ENCODE results near the gene DOCK1. TPM values are rescaled to one million over a fixed set of nuclear protein-coding genes. Genes with fewer than 3 reads are reported as not detected.
A peak's percentile ranks its signal among the peaks of the same experiment; 100 is the strongest.

Gene DOCK1
- total RNA-seq, 4 donors from 2014 or later: 4.3 to 6.0 (median 4.8) TPM

- TF ChIP-seq CTCF (IDR thresholded peaks at IDR 0.05 in 4 of 5, conservative IDR thresholded peaks at IDR 0.05 in 1 of 5): no peak
- TF ChIP-seq POLR2A (IDR thresholded peaks at IDR 0.05): no peak
- ATAC-seq (no peak), DNase-seq (no peak)
- Histone ChIP-seq H3K9me3 (no peaks in the 10 kb centered on the region), H3K4me1 (peaks cover 2 to 5% of the 10 kb centered on the region in 2 donors), H3K27ac (peak overlapping the region in 3 of 4 donors; percentile 14 to 52 (median 32)), H3K4me3 (no peak overlapping the region), H3K36me3 (no peaks in the 10 kb centered on the region), H3K27me3 (peaks cover 0 to 9% (median 8%) of the 10 kb centered on the region in 3 donors)
- in situ Hi-C loops (cut with MboI; ENCODE audit: low sequenced_read_pairs in 4 of 4): no loop called here
- intact Hi-C loops (cut with DNase I; ENCODE audit: low total_unique reads): no loop called here
These were observed 3.9 kb downstream of the DOCK1 start for GRCh38 chr10:126909147-126909546.

- in situ Hi-C loops (cut with MboI; ENCODE audit: low sequenced_read_pairs in 4 of 4) (no loop called here), intact Hi-C loops (cut with DNase I; ENCODE audit: low total_unique reads) (no loop called here)
- H3K4me3 ChIP-seq: no peak overlapping the region
- H3K27ac ChIP-seq: no peak overlapping the region
- TF ChIP-seq POLR2A (IDR thresholded peaks at IDR 0.05) (no peak), CTCF (IDR thresholded peaks at IDR 0.05 in 4 of 5, conservative IDR thresholded peaks at IDR 0.05 in 1 of 5) (no peak)
- H3K27me3 ChIP-seq: peaks cover 0 to 9% (median 8%) of the 10 kb centered on the region in 3 donors
- H3K9me3 ChIP-seq: no peaks in the 10 kb centered on the region
- no peaks in the 10 kb centered on the region for H3K36me3 ChIP-seq
- ATAC-seq: no peak
- no peak for DNase-seq
- peaks cover 0 to 2% of the 10 kb centered on the region in 2 donors for H3K4me1 ChIP-seq
These were observed 5.0 kb downstream of the DOCK1 start for GRCh38 chr10:126910196-126910595.

- no peak overlapping the region for H3K4me3 ChIP-seq
- no peak overlapping the region for H3K27ac ChIP-seq
- no peaks in the 10 kb centered on the region for H3K36me3 ChIP-seq
- ATAC-seq (no peak), DNase-seq (no peak)
- no peaks in the 10 kb centered on the region for H3K9me3 ChIP-seq
- H3K4me1 ChIP-seq: peaks cover 0 to 2% of the 10 kb centered on the region in 2 donors
- intact Hi-C loops (cut with DNase I; ENCODE audit: low total_unique reads): no loop called here
- in situ Hi-C loops (cut with MboI; ENCODE audit: low sequenced_read_pairs in 4 of 4): no loop called here
- H3K27me3 ChIP-seq: peaks cover 0 to 8% (median 6%) of the 10 kb centered on the region in 3 donors
- TF ChIP-seq POLR2A (IDR thresholded peaks at IDR 0.05): no peak
- no peak for TF ChIP-seq CTCF (IDR thresholded peaks at IDR 0.05 in 4 of 5, conservative IDR thresholded peaks at IDR 0.05 in 1 of 5)
These were observed 5.6 kb downstream of the DOCK1 start for GRCh38 chr10:126910798-126911197.

GRCh38 chr10:126911301-126911700, 6.1 kb downstream of the DOCK1 start:
- Histone ChIP-seq H3K27me3 (peaks cover 0 to 3% (median 1%) of the 10 kb centered on the region in 3 donors), H3K36me3 (no peaks in the 10 kb centered on the region), H3K4me3 (no peak overlapping the region), H3K9me3 (no peaks in the 10 kb centered on the region), H3K4me1 (peaks cover 0 to 2% of the 10 kb centered on the region in 2 donors), H3K27ac (no peak overlapping the region)
- in situ Hi-C loops (cut with MboI; ENCODE audit: low sequenced_read_pairs in 4 of 4): no loop called here
- ATAC-seq: no peak
- DNase-seq: no peak
- intact Hi-C loops (cut with DNase I; ENCODE audit: low total_unique reads): no loop called here
- no peak for TF ChIP-seq POLR2A (IDR thresholded peaks at IDR 0.05)
- no peak for TF ChIP-seq CTCF (IDR thresholded peaks at IDR 0.05 in 4 of 5, conservative IDR thresholded peaks at IDR 0.05 in 1 of 5)

GRCh38 chr10:126913316-126913715, 8.1 kb downstream of the DOCK1 start:
- Histone ChIP-seq H3K36me3 (no peaks in the 10 kb centered on the region), H3K27ac (no peak overlapping the region), H3K27me3 (no peaks in the 10 kb centered on the region), H3K4me1 (peaks cover 0 to 2% of the 10 kb centered on the region in 2 donors), H3K9me3 (no peaks in the 10 kb centered on the region), H3K4me3 (no peak overlapping the region)
- in situ Hi-C loops (cut with MboI; ENCODE audit: low sequenced_read_pairs in 4 of 4) (no loop called here), intact Hi-C loops (cut with DNase I; ENCODE audit: low total_unique reads) (no loop called here)
- TF ChIP-seq CTCF (IDR thresholded peaks at IDR 0.05 in 4 of 5, conservative IDR thresholded peaks at IDR 0.05 in 1 of 5) (no peak), POLR2A (IDR thresholded peaks at IDR 0.05) (no peak)
- DNase-seq (no peak), ATAC-seq (no peak)

Measured in gastrocnemius medialis (tissue), 4 donors.